ENCODE measurements around the gene RGS19. TPM values are rescaled to one million over a fixed set of nuclear protein-coding genes. Genes with fewer than 3 reads are reported as not detected.

Gene RGS19
- total RNA-seq, 1 donor from 2014 or later = 2.0 TPM

GRCh38 chr20:64116016-64116415, 36.7 kb upstream of the RGS19 start:
- H3K27ac Mint-ChIP-seq = no peak overlapping the region
- peaks cover 22% of the 10 kb centered on the region for H3K27me3 Mint-ChIP-seq (ENCODE audit: insufficient read depth, low read depth)
- H3K9me3 Mint-ChIP-seq = no peaks in the 10 kb centered on the region
- Histone ChIP-seq H3K27ac (no peak overlapping the region), H3K9me3 (ENCODE audit: low read depth) (no peaks in the 10 kb centered on the region), H4K20me1 (ENCODE audit: low read depth) (no peaks in the 10 kb centered on the region), H3K36me3 (no peaks in the 10 kb centered on the region), H3K79me2 (ENCODE audit: low read depth) (no peaks in the 10 kb centered on the region), H2AFZ (replicated peaks) (no peak overlapping the region), H3F3A (ENCODE audit: low read depth) (no peaks in the 10 kb centered on the region), H3K27me3 (peaks cover 5% of the 10 kb centered on the region), H3K4me3 (no peak overlapping the region), H3K4me1 (no peaks in the 10 kb centered on the region), H3K4me2 (no peak overlapping the region), H3K9ac (no peak overlapping the region)
- no peak overlapping the region for H3K4me3 Mint-ChIP-seq
- H3K36me3 Mint-ChIP-seq = no peaks in the 10 kb centered on the region
- DNase-seq (ENCODE audit: low spot score) = no peak
- TF ChIP-seq, protein P1, sequence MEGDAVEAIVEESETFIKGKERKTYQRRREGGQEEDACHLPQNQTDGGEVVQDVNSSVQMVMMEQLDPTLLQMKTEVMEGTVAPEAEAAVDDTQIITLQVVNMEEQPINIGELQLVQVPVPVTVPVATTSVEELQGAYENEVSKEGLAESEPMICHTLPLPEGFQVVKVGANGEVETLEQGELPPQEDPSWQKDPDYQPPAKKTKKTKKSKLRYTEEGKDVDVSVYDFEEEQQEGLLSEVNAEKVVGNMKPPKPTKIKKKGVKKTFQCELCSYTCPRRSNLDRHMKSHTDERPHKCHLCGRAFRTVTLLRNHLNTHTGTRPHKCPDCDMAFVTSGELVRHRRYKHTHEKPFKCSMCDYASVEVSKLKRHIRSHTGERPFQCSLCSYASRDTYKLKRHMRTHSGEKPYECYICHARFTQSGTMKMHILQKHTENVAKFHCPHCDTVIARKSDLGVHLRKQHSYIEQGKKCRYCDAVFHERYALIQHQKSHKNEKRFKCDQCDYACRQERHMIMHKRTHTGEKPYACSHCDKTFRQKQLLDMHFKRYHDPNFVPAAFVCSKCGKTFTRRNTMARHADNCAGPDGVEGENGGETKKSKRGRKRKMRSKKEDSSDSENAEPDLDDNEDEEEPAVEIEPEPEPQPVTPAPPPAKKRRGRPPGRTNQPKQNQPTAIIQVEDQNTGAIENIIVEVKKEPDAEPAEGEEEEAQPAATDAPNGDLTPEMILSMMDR (IDR thresholded peaks at IDR 0.05) = no peak
- TF ChIP-seq EZH2phosphoT487 (IDR thresholded peaks at IDR 0.05) = no peak
- no peak for TF ChIP-seq EZH2 (IDR thresholded peaks at IDR 0.05)
- H3K4me1 Mint-ChIP-seq = peaks cover 5% of the 10 kb centered on the region

DNA sequence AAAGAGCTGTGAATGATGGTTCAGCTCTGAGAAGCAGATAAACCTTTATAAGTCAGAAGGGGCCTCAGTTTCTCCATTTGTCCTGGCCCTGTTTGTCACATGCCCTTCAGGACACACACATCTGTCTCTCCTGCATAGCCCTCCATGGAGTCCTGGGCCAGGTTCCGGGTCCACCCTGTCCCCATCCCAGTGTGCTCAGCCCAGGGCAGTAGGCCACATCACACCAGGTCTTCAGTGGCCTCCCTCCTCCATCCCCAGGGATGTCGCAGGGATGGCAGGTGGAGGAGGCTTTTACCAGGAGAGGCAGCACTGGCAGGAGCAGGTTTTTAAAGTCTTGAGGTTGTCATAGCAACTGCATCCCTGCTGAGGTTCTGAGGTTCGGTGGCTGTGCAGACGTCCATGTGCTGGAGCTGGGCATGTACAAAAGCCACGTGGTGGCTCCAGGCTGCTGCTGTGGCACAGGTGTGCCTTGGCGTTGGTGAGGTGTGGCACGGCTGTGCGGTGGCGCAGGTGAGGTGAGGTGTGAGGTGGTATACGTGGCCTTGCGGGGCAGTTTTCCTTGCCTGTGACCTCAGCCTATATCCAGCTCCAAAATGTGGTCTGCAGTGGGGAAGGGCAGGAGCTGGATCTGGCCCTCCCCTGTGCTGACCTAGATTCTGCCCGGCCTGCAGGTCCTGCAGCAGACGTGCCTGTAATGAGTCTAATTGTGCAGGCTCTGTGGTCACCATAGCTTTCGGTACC, 36.0 kb upstream of the RGS19 start:
- no peak for DNase-seq (ENCODE audit: low spot score)
- H3K27ac Mint-ChIP-seq = no peak overlapping the region
- no peaks in the 10 kb centered on the region for H4K20me1 ChIP-seq (ENCODE audit: low read depth)

DNA sequence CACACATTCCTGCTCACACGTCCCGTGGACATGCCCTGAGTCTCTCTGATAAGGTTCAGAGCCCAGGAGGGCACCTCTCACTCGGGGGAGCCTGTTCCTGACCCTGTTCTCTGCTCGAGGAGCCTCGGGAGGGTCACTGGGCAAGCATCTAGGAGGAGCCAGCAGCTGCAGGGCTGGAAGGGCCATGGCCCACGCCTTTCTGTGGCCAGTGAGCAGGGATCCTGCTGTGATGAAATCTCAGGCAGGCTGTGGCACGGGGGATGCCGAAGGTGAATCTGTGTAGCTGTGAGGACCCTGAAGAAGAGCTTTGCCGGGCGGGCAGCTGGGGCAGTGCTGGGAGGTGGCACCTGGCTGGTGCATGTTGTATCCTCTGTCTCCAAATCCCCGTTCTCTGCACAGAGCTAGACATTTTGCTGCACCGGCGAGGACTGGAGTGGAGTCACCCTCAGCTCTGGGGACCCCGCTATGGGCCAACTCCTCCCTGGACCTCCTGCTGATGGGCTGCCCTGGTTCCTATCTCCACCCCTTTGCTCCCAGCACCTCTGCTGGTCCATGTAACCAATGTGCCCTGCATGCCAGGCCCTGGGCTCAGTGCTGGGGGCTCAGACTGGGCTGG, 35.1 kb upstream of the RGS19 start:
- Histone ChIP-seq H3K36me3 (no peaks in the 10 kb centered on the region), H3K4me3 (no peak overlapping the region), H4K20me1 (ENCODE audit: low read depth) (no peaks in the 10 kb centered on the region), H2AFZ (replicated peaks) (no peak overlapping the region), H3F3A (ENCODE audit: low read depth) (no peaks in the 10 kb centered on the region), H3K27ac (no peak overlapping the region), H3K4me2 (no peak overlapping the region), H3K9me3 (ENCODE audit: low read depth) (no peaks in the 10 kb centered on the region), H3K4me1 (no peaks in the 10 kb centered on the region), H3K79me2 (ENCODE audit: low read depth) (no peaks in the 10 kb centered on the region), H3K9ac (no peak overlapping the region), H3K27me3 (no peaks in the 10 kb centered on the region)
- Mint-ChIP-seq H3K27ac (no peak overlapping the region), H3K36me3 (no peaks in the 10 kb centered on the region), H3K9me3 (no peaks in the 10 kb centered on the region), H3K4me3 (no peak overlapping the region), H3K27me3 (ENCODE audit: insufficient read depth, low read depth) (peaks cover 17% of the 10 kb centered on the region), H3K4me1 (no peaks in the 10 kb centered on the region)
- DNase-seq (ENCODE audit: low spot score) = no peak
- TF ChIP-seq EZH2phosphoT487 (IDR thresholded peaks at IDR 0.05) (no peak), EZH2 (IDR thresholded peaks at IDR 0.05) (no peak)
- TF ChIP-seq, protein P1 (IDR thresholded peaks at IDR 0.05) = no peak

More for the DNA sequence above, 36.0 kb upstream of the RGS19 start:
- H3K79me2 ChIP-seq (ENCODE audit: low read depth) = no peaks in the 10 kb centered on the region
- no peak for TF ChIP-seq EZH2phosphoT487 (IDR thresholded peaks at IDR 0.05)
- TF ChIP-seq EZH2 (IDR thresholded peaks at IDR 0.05) = no peak
- TF ChIP-seq, protein P1 (IDR thresholded peaks at IDR 0.05) = no peak
- no peak overlapping the region for H2AFZ ChIP-seq (replicated peaks)
- H3K9ac ChIP-seq = no peak overlapping the region
- Mint-ChIP-seq H3K9me3 (no peaks in the 10 kb centered on the region), H3K36me3 (no peaks in the 10 kb centered on the region), H3K4me3 (no peak overlapping the region), H3K27me3 (ENCODE audit: insufficient read depth, low read depth) (peaks cover 16% of the 10 kb centered on the region), H3K4me1 (peaks cover 4% of the 10 kb centered on the region)
- no peak overlapping the region for H3K27ac ChIP-seq
- no peaks in the 10 kb centered on the region for H3K36me3 ChIP-seq
- no peaks in the 10 kb centered on the region for H3F3A ChIP-seq (ENCODE audit: low read depth)
- H3K4me1 ChIP-seq = no peaks in the 10 kb centered on the region
- no peak overlapping the region for H3K4me2 ChIP-seq
- H3K27me3 ChIP-seq = no peaks in the 10 kb centered on the region
- no peaks in the 10 kb centered on the region for H3K9me3 ChIP-seq (ENCODE audit: low read depth)
- no peak overlapping the region for H3K4me3 ChIP-seq
